Activated T-helper 2 cell treated with anti-CD3 and anti-CD28 coated beads, Interferon-gamma antibody, Interleukin-2, Interleukin-4, amounts not matched to agents 10 μg/mL and 5 μg/mL and 100 μg/mL, durations not matched to agents 14 hours and 24 hours and 36 hours (primary cell): ENCODE measurements around the gene RAD9B. TPM values are rescaled to one million over a fixed set of nuclear protein-coding genes. Genes with fewer than 3 reads are reported as not detected.
A peak's percentile ranks its signal among the peaks of the same experiment; 100 is the strongest.
"Not testable (repeated sequence)": the region's sequence is repeated elsewhere in the genome, so short reads cannot be mapped to it uniquely, and the experiment has no call there.

Experiments
- DNase-seq: peaks from one replicate; pipeline ENCODE4 v3.0.0; 2021; ENCODE audit warnings: low spot score
- H3K27ac Mint-ChIP-seq: one replicate; pipeline ENCODE4 v1.8.0; 2021; ENCODE audit warnings: mixed read lengths
- H3K27me3 Mint-ChIP-seq: one replicate; pipeline ENCODE4 v1.8.0; 2021; ENCODE audit warnings: low read depth, mixed read lengths
- H3K36me3 Mint-ChIP-seq: one replicate; pipeline ENCODE4 v1.8.0; 2021; ENCODE audit warnings: low read depth, mixed read lengths
- H3K4me1 Mint-ChIP-seq: one replicate; pipeline ENCODE4 v1.8.0; 2021; ENCODE audit warnings: low read depth, mixed read lengths
- H3K4me3 Mint-ChIP-seq: one replicate; pipeline ENCODE4 v1.8.0; 2021; ENCODE audit warnings: low read depth, mild to moderate bottlenecking, moderate library complexity, mixed read lengths
- H3K9me3 Mint-ChIP-seq: one replicate; pipeline ENCODE4 v1.8.0; 2021; ENCODE audit warnings: mixed read lengths
- intact Hi-C: fragments of 100-400 bp; cut with micrococcal nuclease; formaldehyde crosslinking; loops from one replicate; pipeline ENCODE4 v1.15.1; 2023
- total RNA-seq: library from RNA; stranded (reverse); gene quantifications from 2 replicates; pipeline ENCODE4 v1.2.3, GENCODE V29; 2022

The RAD9B gene
- total RNA-seq, 1 donor from 2014 or later = 0.41 TPM

- peaks cover 30% of the 10 kb centered on the region for H3K4me1 Mint-ChIP-seq
- no peaks in the 10 kb centered on the region for H3K27me3 Mint-ChIP-seq
- no peak overlapping the region for H3K4me3 Mint-ChIP-seq
- intact Hi-C loops = no loop called here
- H3K27ac Mint-ChIP-seq = no peak overlapping the region
- no peak for DNase-seq
- peaks cover 67% of the 10 kb centered on the region for H3K36me3 Mint-ChIP-seq
- H3K9me3 Mint-ChIP-seq = no peaks in the 10 kb centered on the region
Measured at GRCh38 chr12:110533607-110534006, 31.5 kb downstream of the RAD9B start.

GRCh38 chr12:110534811-110535210, 32.7 kb downstream of the RAD9B start:
- no peak for DNase-seq
- Mint-ChIP-seq H3K27ac (no peak overlapping the region), H3K36me3 (peaks cover 70% of the 10 kb centered on the region), H3K4me1 (peaks cover 30% of the 10 kb centered on the region), H3K27me3 (no peaks in the 10 kb centered on the region), H3K4me3 (no peak overlapping the region), H3K9me3 (no peaks in the 10 kb centered on the region)
- intact Hi-C loops = no loop called here

DNA sequence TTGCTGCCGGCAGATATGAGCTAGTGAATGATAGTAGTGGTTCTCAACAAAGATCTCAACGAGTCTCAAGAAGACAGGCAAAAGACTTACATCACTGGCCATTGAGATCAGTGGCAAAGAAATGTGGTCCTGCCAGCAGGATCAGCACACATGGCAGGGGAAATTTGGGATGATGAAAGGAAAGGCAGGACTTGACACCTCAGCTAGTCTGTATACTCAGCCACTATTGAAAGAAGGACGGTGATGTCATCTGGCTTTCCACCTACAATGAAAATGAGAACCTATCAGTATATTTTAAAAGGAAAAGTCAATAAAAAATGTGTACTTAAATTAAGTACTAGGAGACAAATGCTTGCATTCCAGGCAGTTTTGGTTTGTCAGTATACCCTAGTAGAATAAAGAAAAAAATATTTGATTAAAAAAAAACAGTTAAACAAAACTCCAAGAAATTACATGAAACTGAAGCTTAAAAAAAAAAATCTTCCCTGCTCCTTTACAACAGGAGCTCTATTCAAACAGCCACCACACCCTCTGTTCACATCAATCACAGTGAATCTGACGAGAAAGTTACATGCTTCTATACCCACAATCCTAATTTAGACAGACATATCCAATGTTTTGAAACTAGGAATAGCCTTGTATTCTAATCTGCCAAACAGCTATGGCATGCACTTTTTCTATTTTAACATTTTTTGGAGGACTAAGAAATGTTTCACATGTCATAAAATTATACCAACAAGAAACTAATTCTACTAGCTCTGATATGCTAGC, 34.9 kb downstream of the RAD9B start:
- H3K36me3 Mint-ChIP-seq = peaks cover 64% of the 10 kb centered on the region
- no peaks in the 10 kb centered on the region for H3K27me3 Mint-ChIP-seq
- intact Hi-C loops = no loop called here

DNA sequence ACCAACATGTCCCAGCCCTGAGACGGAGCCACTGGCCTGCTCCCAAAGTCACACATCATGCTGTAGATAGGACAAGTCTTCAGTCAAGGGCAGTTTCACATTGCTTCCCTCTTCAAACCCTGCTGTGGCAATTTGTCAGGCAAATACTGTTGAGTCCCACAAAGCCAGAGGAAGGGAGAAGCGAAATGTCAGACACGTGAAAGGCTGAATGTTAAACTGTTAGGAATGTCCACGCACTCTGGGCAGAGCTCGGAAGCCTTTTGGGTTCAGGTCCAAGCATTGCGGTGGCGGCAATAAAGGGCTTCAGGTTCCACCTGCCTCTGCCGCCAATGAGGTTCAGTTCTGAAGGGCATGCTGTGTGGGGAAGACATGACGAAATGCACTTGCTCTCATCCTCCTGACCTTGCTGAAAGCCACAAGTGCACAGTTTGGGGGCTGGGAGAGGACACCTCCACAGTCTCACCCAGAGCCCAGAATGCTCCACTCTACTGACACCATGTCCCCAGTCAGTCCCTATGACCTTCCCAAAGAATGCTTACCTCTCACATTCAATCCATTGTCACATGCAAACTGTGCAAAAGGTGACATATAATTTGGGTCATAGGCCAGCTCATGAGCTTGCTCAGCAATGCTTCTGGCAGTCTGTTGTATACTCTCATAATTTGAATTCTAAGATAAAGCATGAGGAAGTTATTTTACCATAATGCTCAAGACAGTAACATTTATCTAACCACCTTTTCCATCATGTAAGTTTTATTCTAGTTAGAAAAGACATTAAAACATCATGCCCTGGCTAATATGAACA, 35.7 kb downstream of the RAD9B start:
- H3K27ac Mint-ChIP-seq = no peak overlapping the region

More for the DNA sequence above, 34.9 kb downstream of the RAD9B start:
- no peaks in the 10 kb centered on the region for H3K9me3 Mint-ChIP-seq
- H3K4me3 Mint-ChIP-seq = no peak overlapping the region
- DNase-seq = no peak
- peaks cover 24% of the 10 kb centered on the region for H3K4me1 Mint-ChIP-seq
- no peak overlapping the region for H3K27ac Mint-ChIP-seq

DNA sequence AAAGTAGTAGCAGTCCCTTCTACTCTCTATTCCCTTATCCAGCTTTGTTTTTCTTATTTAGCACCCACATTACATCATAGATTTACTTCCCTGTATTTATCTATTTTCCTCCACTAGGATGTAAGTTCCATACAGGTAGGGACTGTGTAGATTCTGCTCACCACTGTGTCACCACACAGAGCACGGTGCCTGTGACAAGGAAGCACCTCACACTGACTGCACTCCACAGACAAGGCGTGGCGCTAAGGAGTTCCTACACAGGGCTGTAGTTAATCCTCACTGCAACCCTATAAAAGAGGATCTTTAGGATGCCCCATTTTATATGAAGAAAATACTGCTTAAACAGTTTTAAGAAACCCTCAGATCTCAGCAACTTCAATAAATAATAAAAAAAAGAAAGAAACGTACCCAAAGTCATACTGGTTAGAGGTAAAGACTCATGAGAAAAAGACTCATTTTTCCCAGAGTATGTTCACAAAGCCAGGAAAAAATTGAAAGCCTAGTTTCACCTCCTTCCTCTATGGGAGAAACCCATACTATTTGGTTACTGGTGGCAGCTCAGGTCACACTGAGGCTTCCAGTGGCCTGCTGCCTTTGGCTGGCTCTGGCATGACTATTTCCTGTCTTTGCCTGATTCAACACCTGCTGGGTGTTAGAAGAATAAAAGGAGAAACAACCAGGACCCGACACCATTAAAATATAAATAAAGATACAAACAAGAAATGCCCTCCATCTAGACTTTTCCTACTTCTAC, 36.9 kb downstream of the RAD9B start:
- intact Hi-C loops = no loop called here
- Mint-ChIP-seq H3K4me1 (peaks cover 24% of the 10 kb centered on the region), H3K9me3 (no peaks in the 10 kb centered on the region), H3K36me3 (peaks cover 75% of the 10 kb centered on the region), H3K27ac (peak overlapping the region; percentile 28), H3K27me3 (no peaks in the 10 kb centered on the region), H3K4me3 (no peak overlapping the region)
- no peak for DNase-seq

More for the DNA sequence above, 35.7 kb downstream of the RAD9B start:
- peaks cover 21% of the 10 kb centered on the region for H3K4me1 Mint-ChIP-seq
- H3K9me3 Mint-ChIP-seq = no peaks in the 10 kb centered on the region
- H3K36me3 Mint-ChIP-seq = peaks cover 70% of the 10 kb centered on the region
- no peak overlapping the region for H3K4me3 Mint-ChIP-seq
- no peak for DNase-seq
- intact Hi-C loops = no loop called here
- H3K27me3 Mint-ChIP-seq = no peaks in the 10 kb centered on the region

GRCh38 chr12:110540048-110540447, 37.9 kb downstream of the RAD9B start:
- Mint-ChIP-seq H3K9me3 (no peaks in the 10 kb centered on the region), H3K4me1 (peaks cover 17% of the 10 kb centered on the region), H3K27ac (no peak overlapping the region), H3K4me3 (no peak overlapping the region), H3K27me3 (no peaks in the 10 kb centered on the region), H3K36me3 (peaks cover 71% of the 10 kb centered on the region)
- intact Hi-C loops = no loop called here
- DNase-seq = no peak

- Mint-ChIP-seq H3K4me3 (no peak overlapping the region), H3K36me3 (peaks cover 70% of the 10 kb centered on the region), H3K27ac (peak overlapping the region; percentile 62), H3K27me3 (no peaks in the 10 kb centered on the region), H3K9me3 (no peaks in the 10 kb centered on the region), H3K4me1 (peaks cover 30% of the 10 kb centered on the region)
- no peak for DNase-seq
- intact Hi-C loops = loop anchor here (2.0 kb wide), 1 partner anchor 19 kb away; no protein-coding TSS in a partner anchor
Measured at GRCh38 chr12:110543252-110543959, 41.3 kb downstream of the RAD9B start.

- Mint-ChIP-seq H3K36me3 (peaks cover 68% of the 10 kb centered on the region), H3K9me3 (no peaks in the 10 kb centered on the region), H3K4me1 (peaks cover 36% of the 10 kb centered on the region), H3K27ac (no peak overlapping the region), H3K27me3 (no peaks in the 10 kb centered on the region), H3K4me3 (no peak overlapping the region)
- no peak for DNase-seq
- intact Hi-C loops = loop anchor here (2.0 kb wide), 1 partner anchor 19 kb away; no protein-coding TSS in a partner anchor
Measured at GRCh38 chr12:110543965-110544364, 41.8 kb downstream of the RAD9B start.

- intact Hi-C loops, H3K9me3 Mint-ChIP-seq, H3K27me3 Mint-ChIP-seq, H3K4me3 Mint-ChIP-seq, DNase-seq, H3K27ac Mint-ChIP-seq: not testable (repeated sequence)
- H3K4me1 Mint-ChIP-seq = peaks cover 42% of the 10 kb centered on the region
- peaks cover 63% of the 10 kb centered on the region for H3K36me3 Mint-ChIP-seq
Measured at GRCh38 chr12:110545259-110545658, 43.1 kb downstream of the RAD9B start.

DNA sequence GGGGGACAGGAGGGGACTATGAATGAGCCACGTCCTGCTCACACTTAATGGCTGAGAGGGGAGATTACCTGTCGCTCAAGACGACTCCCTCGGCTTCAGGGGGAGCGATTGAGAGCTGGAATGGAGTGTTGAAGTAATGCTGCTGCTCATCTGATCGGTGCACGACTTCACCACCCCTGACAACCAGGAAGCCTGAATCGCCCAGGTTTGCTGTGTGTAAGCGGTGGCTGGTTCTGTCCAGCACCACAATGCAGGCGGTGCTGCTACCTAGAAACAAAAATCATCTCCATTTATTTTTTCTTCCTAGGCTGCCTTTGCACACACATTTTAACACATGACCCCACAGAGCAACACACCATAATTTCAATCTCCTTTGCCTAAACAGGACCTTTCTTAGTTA, 43.7 kb downstream of the RAD9B start:
- no peak for DNase-seq
- intact Hi-C loops = no loop called here
- no peaks in the 10 kb centered on the region for H3K27me3 Mint-ChIP-seq
- H3K4me1 Mint-ChIP-seq = peaks cover 44% of the 10 kb centered on the region
- peaks cover 66% of the 10 kb centered on the region for H3K36me3 Mint-ChIP-seq
- peak overlapping the region; percentile 47 for H3K27ac Mint-ChIP-seq
- H3K4me3 Mint-ChIP-seq = no peak overlapping the region
- H3K9me3 Mint-ChIP-seq = no peaks in the 10 kb centered on the region

- no peak overlapping the region for H3K4me3 Mint-ChIP-seq
- no peak for DNase-seq
- peaks cover 68% of the 10 kb centered on the region for H3K36me3 Mint-ChIP-seq
- H3K27ac Mint-ChIP-seq = no peak overlapping the region
- H3K27me3 Mint-ChIP-seq = no peaks in the 10 kb centered on the region
- no peaks in the 10 kb centered on the region for H3K9me3 Mint-ChIP-seq
- intact Hi-C loops = no loop called here
- peaks cover 47% of the 10 kb centered on the region for H3K4me1 Mint-ChIP-seq
Measured at GRCh38 chr12:110546339-110546738, 44.2 kb downstream of the RAD9B start.

GRCh38 chr12:110547090-110547489, 45.0 kb downstream of the RAD9B start:
- Mint-ChIP-seq H3K4me3 (no peak overlapping the region), H3K27me3 (no peaks in the 10 kb centered on the region), H3K9me3 (no peaks in the 10 kb centered on the region), H3K27ac (no peak overlapping the region), H3K36me3 (peaks cover 71% of the 10 kb centered on the region), H3K4me1 (peaks cover 47% of the 10 kb centered on the region)
- intact Hi-C loops = no loop called here
- DNase-seq = no peak
